HG03354 (cell line): ENCODE results near the gene BYSL.

Experiments used
- ATAC-seq: cut with Tn5 transposase; IDR thresholded peaks from one replicate; pipeline ENCODE4 v1.9.1; 2021; ENCODE audit warnings: mild to moderate bottlenecking; ENCODE audit not compliant: unreplicated experiment, poor library complexity, severe bottlenecking

BYSL gene

DNA sequence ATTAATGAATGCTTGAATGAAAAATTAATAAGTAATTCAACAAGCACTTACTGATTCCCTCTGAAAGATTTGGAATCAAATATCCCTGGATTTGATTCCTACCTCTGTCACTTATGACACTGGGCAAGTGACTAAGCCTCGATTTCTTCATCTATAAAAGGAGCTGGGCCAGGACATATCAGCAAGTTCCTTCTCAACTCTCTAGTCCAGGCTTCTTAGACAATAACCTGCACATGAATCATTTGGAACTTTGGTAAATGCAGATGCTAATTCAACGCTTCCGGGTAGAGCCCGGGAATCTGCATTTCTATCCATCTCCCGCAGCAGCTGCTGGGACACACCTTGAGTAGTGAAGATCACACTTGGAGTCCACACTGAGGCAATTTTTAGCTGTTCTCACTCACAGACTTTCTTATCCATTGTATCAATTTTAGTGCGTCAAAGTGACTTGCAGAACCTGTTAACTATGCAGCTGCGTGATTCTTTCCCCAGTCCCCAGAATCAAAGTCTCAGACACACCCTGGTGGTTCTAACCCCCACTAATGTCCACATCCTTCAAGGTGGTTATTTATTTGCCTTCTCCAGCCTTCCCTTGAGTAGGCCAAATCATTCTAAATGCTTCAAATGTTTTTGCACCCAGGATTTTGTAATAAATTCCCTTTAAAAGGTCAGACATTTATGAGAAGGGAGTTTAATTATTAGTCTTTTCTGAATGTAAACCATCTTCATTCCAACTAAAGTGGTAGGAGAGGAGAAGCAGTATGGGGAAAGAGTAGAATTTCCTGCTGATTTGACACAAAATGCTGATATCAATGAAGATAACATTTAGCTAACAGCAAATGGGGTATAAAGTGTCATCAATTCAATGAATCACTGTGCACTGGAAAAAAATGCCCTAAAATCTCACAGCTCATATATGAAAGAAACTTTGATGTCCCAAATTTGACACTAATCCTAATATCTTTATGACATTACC lies 46.3 kb downstream of the BYSL start:
- ATAC-seq: no peak

DNA sequence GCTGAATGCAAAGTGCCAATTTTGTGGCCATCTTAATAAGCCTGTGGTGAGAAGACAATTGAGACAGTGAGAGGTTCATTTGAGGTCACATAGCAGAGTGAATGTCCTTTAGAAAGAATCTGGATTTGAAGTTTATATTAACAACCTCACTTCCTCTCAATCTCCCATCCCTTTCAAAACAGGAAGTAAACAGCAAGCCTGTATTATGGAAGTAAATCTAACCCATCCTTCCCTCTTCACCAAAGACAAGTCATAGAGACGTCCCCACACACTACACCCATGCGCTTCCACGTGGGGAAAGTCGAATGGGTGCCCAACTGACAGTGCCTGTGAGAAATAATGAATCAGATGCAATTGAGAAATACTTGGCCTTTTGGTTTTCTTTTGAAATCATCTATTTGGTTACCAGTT lies 49.1 kb downstream of the BYSL start:
- ATAC-seq: no peak

GRCh38 chr6:41972826-41973225 lies 51.5 kb downstream of the BYSL start:
- ATAC-seq: no peak

DNA sequence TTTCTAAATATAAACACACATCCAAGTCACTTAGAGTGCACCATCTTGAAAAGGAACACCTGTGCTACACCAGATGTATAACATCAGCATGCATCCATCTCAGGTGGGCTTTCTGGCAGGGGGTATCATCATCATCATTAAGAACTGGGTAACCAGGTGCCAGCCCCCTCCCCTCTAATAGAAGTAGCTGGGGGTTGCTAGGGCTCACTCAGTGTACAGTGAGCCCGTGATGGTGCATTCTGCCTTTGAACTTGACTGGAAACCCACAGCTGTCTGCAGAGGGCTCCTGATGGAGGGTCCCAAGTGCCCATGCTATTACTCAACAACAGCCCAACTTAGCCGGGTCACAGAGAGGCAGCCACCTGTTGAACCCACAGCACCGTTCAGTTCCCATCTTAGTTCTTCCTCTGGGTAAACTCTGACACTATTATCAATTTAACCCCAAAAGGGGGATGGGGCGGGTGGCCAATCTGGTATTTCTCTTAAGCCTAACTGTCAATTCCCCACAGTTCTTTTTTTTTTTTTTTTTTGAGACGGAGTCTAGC lies 53.1 kb downstream of the BYSL start:
- no peak for ATAC-seq

- no peak for ATAC-seq
Observed at GRCh38 chr6:41975276-41975675, 54.0 kb downstream of the BYSL start.

DNA sequence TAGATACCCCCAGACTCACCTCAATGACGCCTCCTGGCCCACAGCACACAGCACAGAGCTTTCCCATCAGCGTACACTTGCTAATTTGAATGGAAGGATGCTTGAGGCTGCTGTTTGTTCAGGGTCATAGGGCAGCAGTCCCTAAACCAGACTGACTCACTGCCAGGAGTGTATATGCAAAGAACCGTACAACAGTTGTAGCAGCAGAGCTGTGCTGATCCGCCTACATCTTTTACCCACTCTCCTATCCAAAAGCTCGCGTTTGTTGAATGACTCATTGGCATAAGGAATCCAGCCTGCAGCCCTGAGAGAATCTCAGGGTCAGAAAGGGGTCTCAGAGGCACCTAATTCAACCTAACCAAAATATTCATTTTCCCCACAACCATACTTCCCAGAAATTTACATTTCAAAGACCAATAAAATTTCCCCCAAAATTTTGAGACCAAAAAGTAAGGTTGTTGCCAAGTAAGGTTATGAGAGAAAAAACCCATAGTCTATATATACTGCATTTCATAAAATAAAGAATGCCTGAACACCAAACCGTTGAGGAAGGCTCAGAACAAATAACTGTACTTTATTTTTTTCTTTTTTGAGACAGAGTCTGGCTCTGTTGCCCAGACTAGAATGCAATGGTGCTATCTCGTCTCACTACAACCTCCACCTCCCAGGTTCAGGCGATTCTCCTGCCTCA lies 55.6 kb downstream of the BYSL start:
- ATAC-seq: no peak
